ENCODE data around the gene ATP11A. TPM values are rescaled to one million over a fixed set of nuclear protein-coding genes. Genes with fewer than 3 reads are reported as not detected.

Gene ATP11A
- total and polyA plus RNA-seq, 2 experiments from 2014 or later = 12.3 to 52.6 TPM

- Mint-ChIP-seq H3K4me1 (peaks cover 27% of the 10 kb centered on the region), H3K9me3 (no peaks in the 10 kb centered on the region), H3K27ac (no peak overlapping the region), H3K27me3 (ENCODE audit: insufficient read depth, low read depth, poor library complexity) (peaks cover 5% of the 10 kb centered on the region), H3K4me3 (no peak overlapping the region), H3K36me3 (ENCODE audit: low read depth) (peaks cover 5% of the 10 kb centered on the region; the same call in 2 of the 3 replicates)
- Histone ChIP-seq H3K79me2 (replicated peaks; ENCODE audit: insufficient read depth) (no peaks in the 10 kb centered on the region), H2AFZ (no peak overlapping the region), H3K4me2 (no peak overlapping the region), H3K4me3 (no peak overlapping the region), H3K27ac (ENCODE audit: low read depth) (no peak overlapping the region), H4K20me1 (replicated peaks; ENCODE audit: insufficient read depth) (no peaks in the 10 kb centered on the region), H3K9me2 (ENCODE audit: insufficient read depth) (no peaks in the 10 kb centered on the region), H3K27me3 (ENCODE audit: insufficient read depth) (no peaks in the 10 kb centered on the region), H3F3A (replicated peaks; ENCODE audit: low read depth) (no peaks in the 10 kb centered on the region), H3K36me3 (ENCODE audit: insufficient read depth) (no peaks in the 10 kb centered on the region), H3K4me1 (ENCODE audit: insufficient read depth) (peaks cover 4% of the 10 kb centered on the region; the same call in 1 of the 2 replicates)
- DNase-seq (ENCODE audit: low spot score) (no peak), ATAC-seq (no peak)
- no peak for TF ChIP-seq ETS1 (IDR thresholded peaks at IDR 0.05)
- no peak for TF ChIP-seq CREB1 (CRISPR knock-in tag; IDR thresholded peaks at IDR 0.05; ENCODE audit: low read depth)
- TF ChIP-seq ZNF331 (CRISPR knock-in tag; IDR thresholded peaks at IDR 0.05; ENCODE audit: low read depth) = no peak
- TF ChIP-seq JUNB (IDR thresholded peaks at IDR 0.05; ENCODE audit: unreplicated experiment) = no peak
- no peak for TF ChIP-seq STAT1 (IDR thresholded peaks at IDR 0.05; ENCODE audit: unreplicated experiment)
- TF ChIP-seq NANOG (IDR thresholded peaks at IDR 0.05; ENCODE audit: borderline replicate concordance) = no peak
- no peak for TF ChIP-seq ZNF114 (CRISPR knock-in tag; IDR thresholded peaks at IDR 0.05)
- TF ChIP-seq CTCF (conservative IDR thresholded peaks at IDR 0.05; ENCODE audit: low read depth in 2 of 2) = no peak
- TF ChIP-seq EZH2 (IDR thresholded peaks at IDR 0.05; ENCODE audit: low read depth, unreplicated experiment) = no peak
These were observed 226.5 kb downstream of the ATP11A start for GRCh38 chr13:112916296-112916695.

GRCh38 chr13:112917056-112917664, 227.3 kb downstream of the ATP11A start:
- H3K4me3 ChIP-seq = no peak overlapping the region
- H3K4me1 ChIP-seq (ENCODE audit: insufficient read depth) = peaks cover 4% of the 10 kb centered on the region; the same call in 1 of the 2 replicates
- Mint-ChIP-seq H3K9me3 (no peaks in the 10 kb centered on the region), H3K36me3 (ENCODE audit: low read depth) (peaks cover 3% of the 10 kb centered on the region; the same call in 2 of the 3 replicates), H3K27me3 (ENCODE audit: insufficient read depth, low read depth, poor library complexity) (peaks cover 5% of the 10 kb centered on the region), H3K4me1 (peaks cover 24% of the 10 kb centered on the region), H3K4me3 (no peak overlapping the region), H3K27ac (0 out of 2 replicates have a peak overlapping the region, but pooled peaks have one; percentile 33)
- no peaks in the 10 kb centered on the region for H4K20me1 ChIP-seq (replicated peaks; ENCODE audit: insufficient read depth)
- no peak overlapping the region for H3K4me2 ChIP-seq
- no peak overlapping the region for H3K27ac ChIP-seq (ENCODE audit: low read depth)
- no peaks in the 10 kb centered on the region for H3K36me3 ChIP-seq (ENCODE audit: insufficient read depth)
- no peaks in the 10 kb centered on the region for H3K79me2 ChIP-seq (replicated peaks; ENCODE audit: insufficient read depth)
- H3F3A ChIP-seq (replicated peaks; ENCODE audit: low read depth) = no peaks in the 10 kb centered on the region
- no peaks in the 10 kb centered on the region for H3K9me2 ChIP-seq (ENCODE audit: insufficient read depth)
- ATAC-seq = peak; percentile 25; the same call in 2 of the 3 replicates
- TF ChIP-seq POLR2AphosphoS5 (IDR thresholded peaks at IDR 0.05; ENCODE audit: low read depth) (no peak), CTCF (conservative IDR thresholded peaks at IDR 0.05; ENCODE audit: low read depth in 2 of 2) (peak in 1 of 2 experiments; percentile 11; a peak in 1 of 4 replicates)
- no peak for DNase-seq (ENCODE audit: low spot score)
- H3K27me3 ChIP-seq (ENCODE audit: insufficient read depth) = no peaks in the 10 kb centered on the region
- H2AFZ ChIP-seq = no peak overlapping the region

All from GM23338 (cell line).